Lung (tissue), 12 donors: ENCODE measurements around the gene INO80E. TPM values are rescaled to one million over a fixed set of nuclear protein-coding genes. Genes with fewer than 3 reads are reported as not detected.

ENCODE experiments used
- ATAC-seq: fragments of 200-7000 bp; cut with Tn5 transposase; one replicate; pipeline ENCODE4 v1.9.1; 2020; ENCODE audit warnings: moderate number of reproducible peaks; ENCODE audit not compliant: insufficient read depth, low FRiP score
- DNase-seq, 3 donors: peaks; one replicate each; pipeline ENCODE4 v3.0.0-alpha.2; 2013 to 2017
- H3K27ac ChIP-seq, 2 donors: one replicate each; pipeline ENCODE4 v1.5.1; 2013; ENCODE audit warnings: mild to moderate bottlenecking in 2 of 2, moderate library complexity in 2 of 2, control low read depth in 1 of 2, inconsistent platforms in 1 of 2, low read depth in 1 of 2, low read length in 1 of 2
- H3K27me3 ChIP-seq, 3 donors: one replicate each; pipeline ENCODE4 v1.5.1; 2013; ENCODE audit warnings: low read length in 2 of 3; ENCODE audit not compliant: control insufficient read depth in 3 of 3, insufficient read depth in 3 of 3
- H3K36me3 ChIP-seq, 4 donors: one replicate each; pipeline ENCODE4 v1.5.1; 2013; ENCODE audit warnings: low read length in 4 of 4, mild to moderate bottlenecking in 1 of 4, moderate library complexity in 1 of 4; ENCODE audit not compliant: control insufficient read depth in 4 of 4, insufficient read depth in 4 of 4
- H3K4me1 ChIP-seq, 5 donors: one replicate each; pipeline ENCODE4 v1.5.1; 2013; ENCODE audit warnings: low read length in 5 of 5, mild to moderate bottlenecking in 2 of 5, moderate library complexity in 1 of 5; ENCODE audit not compliant: control insufficient read depth in 5 of 5, insufficient read depth in 5 of 5
- H3K4me3 ChIP-seq: one replicate; pipeline ENCODE4 v1.5.1; 2013; ENCODE audit warnings: mild to moderate bottlenecking, control low read depth, moderate library complexity
- H3K9ac ChIP-seq, 2 donors: one replicate each; pipeline ENCODE4 v1.5.1; 2013; ENCODE audit warnings: low read length in 2 of 2, control low read depth in 1 of 2; ENCODE audit not compliant: insufficient read depth in 1 of 2
- H3K9me3 ChIP-seq, 4 donors: one replicate each; pipeline ENCODE4 v1.5.1; 2013; ENCODE audit warnings: low read length in 3 of 4, mild to moderate bottlenecking in 1 of 4, moderate library complexity in 1 of 4; ENCODE audit not compliant: control insufficient read depth in 4 of 4, insufficient read depth in 3 of 4
- CTCF ChIP-seq: IDR thresholded peaks from 2 replicates; pipeline ENCODE4 v1.5.1; 2012; ENCODE audit warnings: mild to moderate bottlenecking; ENCODE audit errors: control extremely low read depth, extremely low read depth
- WGBS, 2 donors: extraction: QIAGEN DNeasy Blood & Tissue Kit; methylation state at CpG; one replicate each; pipeline ENCODE4 v1.1.7; 2013; 5-methylcytosine and 5-hydroxymethylcytosine counted together
- polyA plus RNA-seq, 2 donors: library from polyadenylated mRNA; stranded (reverse); fragments of 200-250 nt; gene quantifications; one replicate each; pipeline ENCODE4 v1.2.1, GENCODE V29; 2013
- total RNA-seq, 2 donors: library from RNA; depleted of rRNA in 1 of 2; stranded (reverse); fragments of >200 nt in 1 of 2; gene quantifications; one replicate each; pipeline ENCODE4 v1.2.1, GENCODE V29; 2014 to 2021
- donor health status: control.
- donor health status: control.
- donor health status: Bipolar disorder and iron deficiency.
- donor health status: healthy.
- donor health status: DM: yes; HTN: yes; CAD: no.

Gene INO80E
- total and polyA plus RNA-seq, 4 donors = 37.5 to 105 (median 60.2) TPM

- Histone ChIP-seq H3K27me3 (peaks cover 0 to 42% (median 9%) of the 10 kb centered on the region in 3 donors), H3K27ac (no peak overlapping the region)
- ATAC-seq = no peak
These were observed 35.5 kb downstream of the INO80E start for GRCh38 chr16:30031477-30031918.

GRCh38 chr16:30032083-30032819 is 36.2 kb downstream of the INO80E start:
- Histone ChIP-seq H3K27ac (no peak overlapping the region), H3K4me3 (no peak overlapping the region), H3K4me1 (peaks cover 0 to 22% (median 0%) of the 10 kb centered on the region in 5 donors), H3K9ac (no peak overlapping the region), H3K36me3 (no peaks in the 10 kb centered on the region), H3K9me3 (peaks cover 0 to 2% (median 0%) of the 10 kb centered on the region in 4 donors), H3K27me3 (peaks cover 0 to 35% (median 9%) of the 10 kb centered on the region in 3 donors)
- ATAC-seq = peak; percentile 47
- TF ChIP-seq CTCF = peak; percentile 39
- 26 to 33% methylated on average over 12 of the region's 12 CpGs for WGBS, 2 donors
- peak; percentile 64 to 70 (median 65) for DNase-seq

More at GRCh38 chr16:30031477-30031918, 35.5 kb downstream of the INO80E start:
- H3K4me1 ChIP-seq = peaks cover 0 to 22% (median 0%) of the 10 kb centered on the region in 5 donors
- no peaks in the 10 kb centered on the region for H3K36me3 ChIP-seq
- WGBS, 2 donors = 12 to 14% methylated on average over 11 of the region's 11 CpGs
- no peak for TF ChIP-seq CTCF
- H3K9ac ChIP-seq = no peak overlapping the region
- H3K9me3 ChIP-seq = peaks cover 0 to 2% (median 0%) of the 10 kb centered on the region in 4 donors
- H3K4me3 ChIP-seq = no peak overlapping the region
- no peak for DNase-seq

- no peak overlapping the region for H3K4me3 ChIP-seq
- no peak overlapping the region for H3K27ac ChIP-seq
- peaks cover 0 to 33% (median 9%) of the 10 kb centered on the region in 3 donors for H3K27me3 ChIP-seq
These were observed 37.2 kb downstream of the INO80E start for GRCh38 chr16:30033270-30033669.

More at GRCh38 chr16:30033270-30033669, 37.2 kb downstream of the INO80E start:
- no peak overlapping the region for H3K9ac ChIP-seq
- TF ChIP-seq CTCF = no peak
- DNase-seq (no peak), ATAC-seq (no peak)
- H3K9me3 ChIP-seq = peaks cover 0 to 2% (median 0%) of the 10 kb centered on the region in 4 donors
- peaks cover 0 to 14% (median 0%) of the 10 kb centered on the region in 5 donors for H3K4me1 ChIP-seq
- H3K36me3 ChIP-seq = no peaks in the 10 kb centered on the region
- WGBS, 2 donors = 75 to 85% methylated on average over 7 of the region's 7 CpGs
